Measurements from ENCODE around the gene ACSF3.
"Not testable (repeated sequence)": the region's sequence is repeated elsewhere in the genome, so short reads cannot be mapped to it uniquely, and the experiment has no call there.

Gene ACSF3

GRCh38 chr16:89055894-89056555 is 37.6 kb upstream of the ACSF3 start:
- DNase-seq (ENCODE audit: low read depth in 2 of 2, low spot score in 1 of 2): no peak

- no peak for DNase-seq (ENCODE audit: low read depth in 2 of 2, low spot score in 1 of 2)
Observed at GRCh38 chr16:89056592-89056991, 37.1 kb upstream of the ACSF3 start.

DNA sequence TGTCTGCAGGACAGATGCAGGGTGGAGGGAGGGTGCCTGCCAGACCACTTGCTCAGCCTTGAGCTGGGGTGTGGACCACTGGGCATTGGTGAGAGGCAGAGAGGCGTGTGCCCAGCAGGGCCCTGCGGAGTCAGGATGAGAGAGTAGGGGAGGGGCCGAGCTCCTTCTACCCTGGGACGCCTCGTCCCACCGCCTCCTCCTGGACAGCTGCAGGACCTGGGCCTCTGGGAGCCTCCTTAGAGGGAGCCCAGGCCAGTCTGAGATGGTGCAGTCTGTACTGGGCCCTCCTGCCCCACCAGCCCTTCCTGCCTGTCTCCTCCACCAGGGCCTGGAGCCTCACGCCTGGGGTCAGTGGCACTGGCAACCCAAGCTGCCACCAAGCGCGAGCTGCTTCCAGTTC is 35.9 kb upstream of the ACSF3 start:
- no peak for DNase-seq (ENCODE audit: low read depth in 2 of 2, low spot score in 1 of 2)

DNA sequence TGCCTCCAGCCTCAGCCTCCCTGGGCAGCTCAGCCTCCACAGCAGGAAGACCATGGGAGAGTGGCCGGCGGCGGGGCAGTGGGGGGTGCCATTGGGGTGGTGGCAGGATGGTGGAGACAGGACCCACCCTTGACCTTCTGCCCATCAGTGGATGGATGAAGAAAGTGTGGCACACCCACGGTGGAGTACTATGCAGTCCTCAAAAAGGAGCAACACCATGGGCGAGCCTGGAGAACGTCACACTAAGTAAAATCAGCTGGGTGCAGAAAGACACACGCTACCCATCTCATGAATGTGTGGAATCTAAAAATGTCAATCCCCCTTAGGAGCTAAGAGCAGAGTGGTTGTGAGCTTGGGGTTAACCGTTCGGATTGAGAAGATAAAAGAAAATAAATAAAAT is 34.8 kb upstream of the ACSF3 start:
- DNase-seq (ENCODE audit: low read depth in 2 of 2, low spot score in 1 of 2): no peak

- no peak for DNase-seq (ENCODE audit: low read depth in 2 of 2, low spot score in 1 of 2)
Observed at GRCh38 chr16:89060207-89060794, 33.4 kb upstream of the ACSF3 start.

DNA sequence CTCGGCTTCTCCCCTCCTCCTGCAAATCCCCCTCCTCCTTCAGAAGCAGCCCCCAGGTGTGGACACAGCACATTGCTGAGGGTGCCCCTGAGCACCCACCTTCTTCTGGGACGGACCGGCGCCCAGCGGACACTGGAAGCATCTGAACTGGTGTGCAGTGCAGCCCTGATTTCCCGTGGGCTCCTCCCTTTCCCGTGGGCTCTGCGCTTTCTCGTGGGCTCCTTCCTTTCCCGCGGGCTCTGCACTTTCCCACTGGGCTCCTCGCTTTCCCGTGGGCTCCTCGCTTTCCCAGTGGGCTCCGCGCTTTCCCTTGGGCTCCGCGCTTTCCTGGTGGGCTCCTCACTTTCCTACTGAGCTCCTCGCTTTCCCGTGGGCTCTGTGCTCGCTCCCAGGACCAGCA is 32.6 kb upstream of the ACSF3 start:
- DNase-seq (ENCODE audit: low read depth in 2 of 2, low spot score in 1 of 2): no peak

- DNase-seq (ENCODE audit: low read depth in 2 of 2, low spot score in 1 of 2): no peak
Observed at GRCh38 chr16:89061590-89062380, 31.9 kb upstream of the ACSF3 start.

GRCh38 chr16:89062389-89063345 is 31.0 kb upstream of the ACSF3 start:
- DNase-seq (ENCODE audit: low read depth in 2 of 2, low spot score in 1 of 2): no peak

DNA sequence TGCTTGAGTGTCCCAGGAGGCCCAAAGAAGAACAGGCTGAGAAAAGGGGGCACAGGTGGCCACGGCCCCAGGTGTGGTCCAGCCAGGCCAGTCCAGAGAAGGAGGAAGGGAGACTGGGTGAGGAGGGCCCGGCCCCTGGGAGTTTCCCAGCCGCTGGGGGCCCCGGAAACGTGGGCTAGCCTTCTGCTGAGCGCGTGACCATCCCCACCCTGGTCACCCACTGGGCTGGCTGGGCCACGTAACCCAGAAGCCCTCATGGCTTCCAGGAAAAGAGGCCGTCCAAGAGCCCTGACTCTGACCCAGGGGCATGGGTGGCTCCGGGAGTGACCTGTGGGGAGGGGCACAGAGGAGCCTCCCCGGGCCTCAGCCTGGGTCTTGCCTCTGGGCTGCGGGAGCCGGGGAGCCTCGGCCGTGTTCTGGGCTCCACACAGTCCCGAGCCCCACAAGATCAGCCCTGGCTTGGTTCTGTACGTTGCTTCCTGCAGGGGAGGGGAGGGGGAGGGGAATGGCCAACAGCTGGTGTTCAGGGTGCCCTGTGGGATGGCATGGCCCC is 29.8 kb upstream of the ACSF3 start:
- no peak for DNase-seq (ENCODE audit: low read depth in 2 of 2, low spot score in 1 of 2)

DNA sequence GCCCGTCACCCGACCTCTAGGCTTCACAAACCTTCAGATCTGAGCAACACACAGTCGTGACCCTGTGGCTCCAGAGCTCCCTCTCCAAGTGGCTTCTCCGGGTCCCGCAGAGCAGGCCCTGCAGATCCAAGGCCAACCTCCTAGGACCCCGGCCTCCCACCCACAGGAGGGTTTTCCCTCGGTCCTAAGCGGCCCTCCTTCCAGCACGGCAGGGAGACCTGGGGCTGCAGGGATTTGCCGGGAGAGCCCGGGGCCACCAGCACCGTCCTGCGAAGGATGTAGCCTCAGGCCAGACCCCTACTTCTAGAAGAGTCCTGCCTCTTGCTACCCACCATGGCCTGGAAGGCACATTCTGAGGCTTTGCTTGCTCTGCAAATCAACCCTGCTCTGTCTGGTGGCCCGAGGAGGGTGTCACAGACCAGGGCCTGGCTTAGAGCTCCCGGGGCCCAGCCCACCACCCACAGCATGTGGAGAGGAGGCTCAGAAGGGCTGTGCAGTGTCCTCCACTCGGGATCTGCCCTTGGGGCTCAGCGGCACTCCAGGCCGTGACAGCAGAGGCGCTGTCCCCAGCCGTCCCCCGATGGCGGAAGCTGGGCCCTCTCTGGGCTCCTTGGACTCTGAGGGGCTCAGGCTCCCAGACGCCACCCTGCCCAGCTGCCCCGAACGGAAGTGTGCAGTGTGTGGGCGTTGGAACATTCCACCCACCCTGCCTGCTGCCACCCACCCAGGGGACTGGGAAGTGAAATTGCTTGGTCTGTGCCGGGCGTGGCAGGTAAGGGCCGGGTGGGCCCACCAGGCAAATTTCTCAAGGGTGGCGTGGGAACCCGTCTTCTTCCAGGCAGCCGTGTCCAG is 28.8 kb upstream of the ACSF3 start:
- no peak for DNase-seq (ENCODE audit: low read depth in 2 of 2, low spot score in 1 of 2)

- no peak for DNase-seq (ENCODE audit: low read depth in 2 of 2, low spot score in 1 of 2)
Observed at GRCh38 chr16:89065458-89065822, 28.2 kb upstream of the ACSF3 start.

DNA sequence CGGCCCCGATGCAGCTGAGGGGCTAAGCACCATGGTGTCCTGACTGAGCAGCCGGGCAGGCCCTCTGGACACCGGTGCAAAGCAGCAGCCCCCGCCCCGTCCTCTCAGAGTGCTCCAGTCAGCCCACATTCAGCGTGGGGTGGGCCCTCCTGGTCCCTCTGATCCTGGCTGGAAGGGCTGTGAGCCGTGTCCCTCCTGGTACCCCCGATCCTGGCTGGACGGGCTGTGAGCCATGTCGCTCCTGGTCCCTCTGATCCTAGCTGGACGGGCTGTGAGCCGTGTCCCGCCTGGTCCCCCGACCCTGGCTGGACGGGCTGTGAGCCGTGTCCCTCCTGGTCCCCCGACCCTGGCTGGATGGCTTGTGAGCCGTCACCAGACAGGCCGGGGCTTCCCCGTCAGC is 26.9 kb upstream of the ACSF3 start:
- no peak for DNase-seq (ENCODE audit: low read depth in 2 of 2, low spot score in 1 of 2)

GRCh38 chr16:89067677-89068443 is 25.8 kb upstream of the ACSF3 start:
- DNase-seq (ENCODE audit: low read depth in 2 of 2, low spot score in 1 of 2): no peak

GRCh38 chr16:89068814-89069616 is 24.6 kb upstream of the ACSF3 start:
- not testable (repeated sequence) for DNase-seq (ENCODE audit: low read depth in 2 of 2, low spot score in 1 of 2)

DNA sequence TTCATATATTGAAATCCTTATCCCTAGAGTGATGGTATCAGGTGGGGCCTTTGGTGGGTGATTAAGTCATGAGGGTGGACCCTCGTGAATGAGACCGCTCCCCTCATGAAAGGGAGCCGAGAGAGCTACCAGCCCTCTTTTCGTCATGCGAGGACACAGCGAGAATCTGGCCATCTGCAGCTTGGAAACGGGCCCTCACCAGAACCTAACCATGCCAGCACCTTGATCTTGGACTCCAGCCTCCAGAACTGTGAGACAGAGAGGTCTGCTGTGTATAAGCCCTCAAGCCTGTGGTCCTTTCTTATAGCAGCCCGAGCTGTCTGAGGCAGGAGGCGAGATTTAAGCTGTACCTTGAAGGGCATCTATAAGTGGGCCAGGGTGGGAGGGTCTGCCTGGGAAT is 23.7 kb upstream of the ACSF3 start:
- DNase-seq (ENCODE audit: low read depth in 2 of 2, low spot score in 1 of 2): no peak

GRCh38 chr16:89070590-89070989 is 23.1 kb upstream of the ACSF3 start:
- DNase-seq (ENCODE audit: low read depth in 2 of 2, low spot score in 1 of 2): no peak

DNA sequence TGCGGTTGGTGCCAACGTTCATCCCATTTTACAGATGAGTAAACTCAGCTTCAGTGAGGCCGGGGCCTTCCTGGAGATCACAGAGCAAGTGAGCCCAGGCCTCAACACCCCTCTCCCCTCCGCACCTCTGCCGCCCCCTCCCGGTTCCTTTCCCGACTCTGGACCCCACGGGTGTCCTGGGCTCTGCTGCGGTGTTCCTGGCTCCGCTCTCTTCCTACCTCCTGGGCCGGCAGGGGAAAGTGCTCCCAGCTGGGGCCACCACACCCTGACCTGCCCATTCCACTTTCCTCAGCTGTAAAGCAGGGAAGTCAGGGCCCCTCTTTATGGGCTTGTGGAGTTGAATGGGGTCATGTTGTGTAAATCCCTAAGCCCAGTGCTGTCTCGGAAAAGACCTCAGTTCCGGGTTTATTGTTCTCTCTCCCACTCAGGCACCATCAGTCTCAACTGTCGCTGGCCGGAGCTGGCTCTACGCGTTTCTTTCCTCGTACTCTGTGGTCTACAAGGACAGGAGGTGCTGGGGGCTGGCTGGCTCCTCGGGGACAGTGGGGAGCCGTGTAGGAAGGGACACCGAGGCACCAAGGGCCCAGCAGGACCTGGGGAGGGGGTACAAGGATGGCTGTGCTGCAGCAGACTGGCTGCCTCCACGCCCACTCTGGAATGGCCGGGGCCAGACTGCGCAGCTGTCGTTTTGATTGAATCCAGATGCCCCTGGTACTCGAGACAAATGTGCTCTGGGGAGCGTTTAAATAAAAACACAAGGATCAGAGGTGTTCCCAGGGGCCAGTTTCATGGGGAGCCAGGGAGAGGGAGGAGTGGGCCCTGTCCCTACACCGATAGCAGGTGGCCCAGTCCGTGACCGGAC is 21.7 kb upstream of the ACSF3 start:
- no peak for DNase-seq (ENCODE audit: low read depth in 2 of 2, low spot score in 1 of 2)
